GM23248 (cell line): ENCODE data around the gene TMPRSS11B. TPM values are rescaled to one million over a fixed set of nuclear protein-coding genes. Genes with fewer than 3 reads are reported as not detected.
A peak's percentile ranks its signal among the peaks of the same experiment; 100 is the strongest.

Experiments used
- DNase-seq: peaks from one replicate; pipeline ENCODE4 v3.0.0-alpha.2; 2015
- H2AFZ ChIP-seq: fragments of 200-600 bp; sonication (generic); 2 replicates; pipeline ENCODE4 v1.6.1; 2016; ENCODE audit warnings: antibody characterized with exemption
- H3F3A ChIP-seq: fragments of 200-600 bp; sonication (generic); 2 replicates; pipeline ENCODE4 v1.6.1; 2016; ENCODE audit warnings: mild to moderate bottlenecking, antibody characterized with exemption, mixed run types; ENCODE audit not compliant: insufficient read depth
- H3K27ac ChIP-seq: fragments of 200-600 bp; sonication (generic); 2 replicates; pipeline ENCODE4 v1.5.1; 2016; ENCODE audit warnings: mild to moderate bottlenecking
- H3K27me3 ChIP-seq: fragments of 200-600 bp; sonication (generic); replicated peaks from 2 replicates; pipeline ENCODE4 v1.6.1; 2016; ENCODE audit warnings: mild to moderate bottlenecking; ENCODE audit not compliant: insufficient read depth
- H3K36me3 ChIP-seq: fragments of 200-600 bp; sonication (generic); 2 replicates; pipeline ENCODE4 v1.6.1; 2016; ENCODE audit warnings: low read depth, mild to moderate bottlenecking
- H3K4me1 ChIP-seq: fragments of 200-600 bp; sonication (generic); 2 replicates; pipeline ENCODE4 v1.6.1; 2016; ENCODE audit warnings: mild to moderate bottlenecking; ENCODE audit not compliant: insufficient read depth
- H3K4me2 ChIP-seq: fragments of 200-600 bp; sonication (generic); one replicate; pipeline ENCODE4 v1.6.1; 2016; ENCODE audit warnings: mild to moderate bottlenecking; ENCODE audit not compliant: unreplicated experiment
- H3K4me3 ChIP-seq: fragments of 200-600 bp; sonication (generic); 2 replicates; pipeline ENCODE4 v1.5.1; 2016; ENCODE audit warnings: mild to moderate bottlenecking
- H3K79me2 ChIP-seq: fragments of 200-600 bp; sonication (generic); 2 replicates; pipeline ENCODE4 v1.6.1; 2016; ENCODE audit warnings: mild to moderate bottlenecking; ENCODE audit not compliant: insufficient read depth
- H3K9ac ChIP-seq: fragments of 200-600 bp; sonication (generic); 2 replicates; pipeline ENCODE4 v1.6.1; 2016; ENCODE audit warnings: mild to moderate bottlenecking
- H3K9me2 ChIP-seq: fragments of 200-600 bp; sonication (generic); 2 replicates; pipeline ENCODE4 v1.6.1; 2016; ENCODE audit warnings: mixed run types, mild to moderate bottlenecking, moderate library complexity; ENCODE audit not compliant: insufficient read depth
- H3K9me3 ChIP-seq: fragments of 200-600 bp; sonication (generic); one replicate; pipeline ENCODE4 v1.6.1; 2017; ENCODE audit warnings: low read depth
- H4K20me1 ChIP-seq: fragments of 200-600 bp; sonication (generic); 2 replicates; pipeline ENCODE4 v1.6.0; 2016; ENCODE audit not compliant: insufficient read depth
- EZH2 ChIP-seq: fragments of 200-600 bp; sonication (generic); IDR thresholded peaks from 2 replicates; pipeline ENCODE4 v1.6.1; 2018; ENCODE audit warnings: antibody characterized with exemption, mild to moderate bottlenecking; ENCODE audit not compliant: insufficient read depth, poor library complexity, severe bottlenecking
- EZH2phosphoT487 ChIP-seq: fragments of 200-600 bp; sonication (generic); IDR thresholded peaks from 2 replicates; pipeline ENCODE4 v1.6.1; 2018; ENCODE audit warnings: antibody characterized with exemption, moderate library complexity, mild to moderate bottlenecking, low read depth; ENCODE audit not compliant: insufficient read depth
- WGBS, 2 experiments: methylation state at CpG; one replicate each; pipeline ENCODE4 v1.1.6; 2015 to 2017; ENCODE audit warnings: low lambda C conversion rate in 2 of 2, low coverage in 1 of 2; ENCODE audit errors: missing lambda C conversion rate in 2 of 2; 5-methylcytosine and 5-hydroxymethylcytosine counted together
- in situ Hi-C: fragments of 300-500 bp; cut with MboI; formaldehyde crosslinking; loops from 2 replicates; pipeline ENCODE4 v1.15.0; 2020
- polyA plus RNA-seq: library from polyadenylated mRNA; unstranded; fragments of >200 nt; fragmentation: Nextera tagmentation; extraction: Ambion mirVana; gene quantifications from 2 replicates; pipeline ENCODE4 v1.2.1, GENCODE V29; 2016
- total RNA-seq: library from RNA; depleted of rRNA; stranded (reverse); fragments of >200 nt; shearing (Covaris generic); gene quantifications from 2 replicates; pipeline ENCODE4 v1.2.3, GENCODE V29; 2014

Gene TMPRSS11B
- total and polyA plus RNA-seq, 2 experiments from 2014 or later = not detected

DNA sequence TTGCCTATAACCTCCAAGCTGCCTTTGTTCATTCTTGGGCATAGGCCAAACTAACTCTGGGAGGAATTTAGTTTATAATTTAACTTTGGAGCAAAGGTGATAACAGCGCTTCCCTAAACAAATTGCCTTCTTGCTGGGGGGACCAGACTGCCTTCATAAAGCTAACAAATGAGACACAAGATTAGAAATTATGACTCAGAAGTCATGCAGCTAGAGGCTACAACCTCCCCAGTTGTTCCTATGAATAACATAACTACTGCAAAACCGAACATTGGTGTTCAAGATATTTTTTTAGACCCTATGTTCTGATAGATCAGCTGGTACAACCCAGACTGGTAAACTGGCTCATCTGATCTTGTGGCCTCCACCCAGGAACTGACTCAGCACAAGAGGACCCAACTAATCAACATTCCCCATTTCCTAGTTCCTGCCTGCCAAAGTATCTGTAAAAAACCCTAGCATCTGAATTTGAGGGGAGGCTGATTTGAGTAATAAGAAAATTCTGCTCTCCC, 22.0 kb upstream of the TMPRSS11B start:
- Histone ChIP-seq H3K9me3 (no peaks in the 10 kb centered on the region), H3K27ac (no peak overlapping the region), H2AFZ (peak overlapping the region; percentile 46; the same call in 1 of the 2 replicates), H3K4me2 (no peak overlapping the region), H3K9me2 (no peaks in the 10 kb centered on the region), H3K9ac (no peak overlapping the region), H3K4me1 (peaks cover 13% of the 10 kb centered on the region), H3K27me3 (no peaks in the 10 kb centered on the region), H3K4me3 (no peak overlapping the region), H4K20me1 (no peaks in the 10 kb centered on the region), H3K36me3 (no peaks in the 10 kb centered on the region), H3F3A (peaks cover 19% of the 10 kb centered on the region), H3K79me2 (no peaks in the 10 kb centered on the region)
- TF ChIP-seq EZH2phosphoT487 (no peak), EZH2 (no peak)
- DNase-seq = peak; percentile 41
- in situ Hi-C loops = no loop called here
- 40 to 48% methylated on average over 2 of the region's 2 CpGs for WGBS, 2 experiments

DNA sequence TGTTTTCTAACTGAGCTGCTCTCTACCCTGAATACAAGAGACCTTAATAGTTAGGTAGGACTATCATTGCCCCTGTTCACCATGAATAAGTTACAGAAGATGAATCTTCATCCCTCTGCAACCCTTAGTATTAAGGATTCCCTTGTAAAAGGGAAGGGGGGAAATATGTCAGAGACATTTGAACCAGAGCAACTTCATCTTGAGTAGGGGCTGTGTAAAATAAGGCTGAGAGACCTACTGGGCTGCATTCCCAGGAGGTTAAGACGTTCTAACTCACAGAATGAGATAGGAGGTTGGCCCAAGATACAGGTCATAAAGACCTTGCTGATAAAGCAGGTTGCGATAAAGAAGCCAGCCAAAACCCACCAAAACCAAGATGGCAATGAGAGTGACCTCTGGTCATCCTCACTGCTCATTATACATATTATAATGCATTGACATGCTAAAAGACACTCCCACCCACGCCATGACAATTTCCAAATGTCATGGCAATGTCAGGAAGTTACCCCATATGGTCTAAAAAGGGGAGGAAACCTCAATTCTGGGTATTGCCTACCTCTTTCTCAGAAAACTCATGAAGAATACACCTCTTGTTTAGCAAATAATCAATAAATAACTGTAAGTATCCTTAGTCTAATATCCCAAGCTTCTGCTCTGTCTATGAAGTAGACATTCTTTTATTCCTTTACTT, 19.5 kb upstream of the TMPRSS11B start:
- DNase-seq = no peak
- TF ChIP-seq EZH2phosphoT487 (no peak), EZH2 (no peak)
- H3K4me3 ChIP-seq = no peak overlapping the region
- no peak overlapping the region for H2AFZ ChIP-seq
- no peaks in the 10 kb centered on the region for H3K9me3 ChIP-seq
- peaks cover 11% of the 10 kb centered on the region for H3K4me1 ChIP-seq
- H3F3A ChIP-seq = peaks cover 17% of the 10 kb centered on the region; the same call in 1 of the 2 replicates
- H4K20me1 ChIP-seq = no peaks in the 10 kb centered on the region
- H3K9ac ChIP-seq = no peak overlapping the region
- no peak overlapping the region for H3K4me2 ChIP-seq
- in situ Hi-C loops = no loop called here
- no peaks in the 10 kb centered on the region for H3K36me3 ChIP-seq
- H3K79me2 ChIP-seq = no peaks in the 10 kb centered on the region
- no peaks in the 10 kb centered on the region for H3K9me2 ChIP-seq
- H3K27me3 ChIP-seq = no peaks in the 10 kb centered on the region
- 37 to 38% methylated on average over 3 of the region's 3 CpGs for WGBS, 2 experiments
- H3K27ac ChIP-seq = no peak overlapping the region

GRCh38 chr4:68259191-68259590, 13.7 kb upstream of the TMPRSS11B start:
- Histone ChIP-seq H3K27me3 (no peaks in the 10 kb centered on the region), H3K9ac (no peak overlapping the region), H3K79me2 (no peaks in the 10 kb centered on the region), H4K20me1 (no peaks in the 10 kb centered on the region), H2AFZ (no peak overlapping the region), H3K9me3 (no peaks in the 10 kb centered on the region), H3K4me3 (no peak overlapping the region), H3K4me2 (no peak overlapping the region), H3K27ac (no peak overlapping the region), H3F3A (no peaks in the 10 kb centered on the region), H3K36me3 (no peaks in the 10 kb centered on the region), H3K9me2 (no peaks in the 10 kb centered on the region), H3K4me1 (no peaks in the 10 kb centered on the region)
- WGBS, 2 experiments = 74 to 83% methylated on average over 1 of the region's 1 CpG
- TF ChIP-seq EZH2phosphoT487 (no peak), EZH2 (no peak)
- no peak for DNase-seq
- in situ Hi-C loops = no loop called here

DNA sequence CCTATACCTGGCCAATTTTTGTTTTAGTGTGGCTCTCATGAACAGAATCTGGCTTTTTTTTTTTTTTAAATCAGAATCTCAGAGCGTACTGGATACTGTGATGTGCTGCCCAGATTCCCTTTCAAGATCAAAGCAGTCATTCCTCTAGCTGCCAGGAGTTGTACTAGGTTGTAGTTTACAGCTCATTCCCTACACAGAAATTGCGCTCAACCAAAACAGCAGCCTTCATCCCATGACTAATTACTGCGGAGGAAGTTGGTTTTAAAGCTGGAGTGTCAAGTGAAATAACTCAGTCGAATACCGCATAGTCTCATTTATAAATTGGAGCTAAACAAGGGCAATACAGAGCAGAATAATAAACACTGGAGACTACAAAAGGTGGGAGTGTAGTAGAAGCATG, 12.2 kb upstream of the TMPRSS11B start:
- no peaks in the 10 kb centered on the region for H4K20me1 ChIP-seq
- DNase-seq = no peak
- no peak overlapping the region for H3K9ac ChIP-seq
- H3K79me2 ChIP-seq = no peaks in the 10 kb centered on the region
- no peaks in the 10 kb centered on the region; the same call in 1 of the 2 replicates for H3K27me3 ChIP-seq
- H3K27ac ChIP-seq = no peak overlapping the region
- no peak overlapping the region for H3K4me2 ChIP-seq
- H3K4me3 ChIP-seq = no peak overlapping the region
- WGBS, 2 experiments = 64 to 65% methylated on average over 5 of the region's 5 CpGs
- no peaks in the 10 kb centered on the region for H3K9me3 ChIP-seq
- in situ Hi-C loops = no loop called here
- H3K36me3 ChIP-seq = no peaks in the 10 kb centered on the region
- no peaks in the 10 kb centered on the region for H3K4me1 ChIP-seq
- H3F3A ChIP-seq = no peaks in the 10 kb centered on the region
- TF ChIP-seq EZH2 = no peak
- no peak for TF ChIP-seq EZH2phosphoT487
- no peak overlapping the region for H2AFZ ChIP-seq
- H3K9me2 ChIP-seq = no peaks in the 10 kb centered on the region
